Measurements from ENCODE around the gene FLNA. TPM values are rescaled to one million over a fixed set of nuclear protein-coding genes. Genes with fewer than 3 reads are reported as not detected.

FLNA gene
- total and polyA plus RNA-seq, 2 of the 13 experiments (the other 11 are each of a cell fraction or from before 2014, with no cell fraction given), result 83.4 to 174 TPM

DNA sequence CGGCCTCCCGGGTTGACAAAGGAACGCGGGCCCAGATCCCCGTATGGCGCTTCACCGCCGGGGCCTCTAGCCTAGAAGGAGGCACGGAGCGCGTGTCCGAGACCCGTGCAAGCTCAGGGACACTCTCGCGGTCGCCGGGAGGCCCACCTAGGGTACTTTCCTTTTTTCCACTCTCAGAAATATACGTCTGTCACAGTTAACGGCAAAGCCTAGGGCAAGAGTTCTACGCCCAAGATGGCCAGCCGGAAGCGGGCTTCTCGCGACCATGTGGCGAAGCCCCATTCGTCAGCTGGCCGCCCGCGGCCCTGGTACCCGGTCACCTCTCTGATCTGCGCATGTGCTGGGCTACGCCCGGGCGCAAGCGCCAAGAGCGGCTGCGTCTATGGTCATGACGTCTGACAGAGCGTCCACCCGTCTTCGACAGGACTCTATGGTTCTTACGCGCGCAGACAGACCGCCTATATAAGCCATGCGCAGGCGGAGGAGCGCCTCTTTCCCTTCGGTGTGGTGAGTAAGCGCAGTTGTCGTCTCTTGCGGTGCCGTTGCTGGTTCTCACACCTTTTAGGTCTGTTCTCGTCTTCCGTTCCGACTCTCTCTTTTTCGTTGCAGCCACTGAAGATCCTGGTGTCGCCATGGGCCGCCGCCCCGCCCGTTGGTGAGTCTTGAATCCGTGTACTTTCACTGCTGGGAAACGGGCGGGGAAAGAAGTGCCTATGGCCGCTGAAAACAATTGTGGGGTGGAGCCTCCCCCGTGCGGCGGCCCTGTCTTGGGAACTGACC, 23.6 kb upstream of the FLNA start, which contains the start of gene RPL10 (continued):
- TF ChIP-seq, protein P1, sequence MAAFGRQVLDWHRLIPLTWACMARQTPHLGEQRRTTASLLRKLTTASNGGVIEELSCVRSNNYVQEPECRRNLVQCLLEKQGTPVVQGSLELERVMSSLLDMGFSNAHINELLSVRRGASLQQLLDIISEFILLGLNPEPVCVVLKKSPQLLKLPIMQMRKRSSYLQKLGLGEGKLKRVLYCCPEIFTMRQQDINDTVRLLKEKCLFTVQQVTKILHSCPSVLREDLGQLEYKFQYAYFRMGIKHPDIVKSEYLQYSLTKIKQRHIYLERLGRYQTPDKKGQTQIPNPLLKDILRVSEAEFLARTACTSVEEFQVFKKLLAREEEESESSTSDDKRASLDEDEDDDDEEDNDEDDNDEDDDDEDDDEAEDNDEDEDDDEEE (CRISPR knock-in tag; IDR thresholded peaks at IDR 0.05), result no peak
- TF ChIP-seq KMT2B (CRISPR knock-in tag; IDR thresholded peaks at IDR 0.05), result no peak
- no peak for TF ChIP-seq MIXL1 (CRISPR knock-in tag; IDR thresholded peaks at IDR 0.05)
- TF ChIP-seq GLI4 (CRISPR knock-in tag; IDR thresholded peaks at IDR 0.05; ENCODE audit: borderline replicate concordance), result no peak; the same call in 1 of the 2 replicates
- peak in 1 of 2 experiments; percentile 100; a peak in 2 of 4 replicates for TF ChIP-seq POLR2A (IDR thresholded peaks at IDR 0.05; ENCODE audit: insufficient read depth in 1 of 2, low read depth in 2 of 2, low read length in 2 of 2)
- no peak for TF ChIP-seq ZNF224 (CRISPR knock-in tag; IDR thresholded peaks at IDR 0.05)
- no peak for TF ChIP-seq EEA1 (CRISPR knock-in tag; IDR thresholded peaks at IDR 0.05; ENCODE audit: borderline replicate concordance)
- TF ChIP-seq ZKSCAN8 (CRISPR knock-in tag; IDR thresholded peaks at IDR 0.05; ENCODE audit: borderline replicate concordance), result no peak
- TF ChIP-seq TCF7L2 (IDR thresholded peaks at IDR 0.05; ENCODE audit: low read depth, low read length), result no peak
- peak; percentile 49; the same call in 1 of the 2 replicates for TF ChIP-seq ZSCAN21 (CRISPR knock-in tag; IDR thresholded peaks at IDR 0.05; ENCODE audit: borderline replicate concordance)
- peak; percentile 29; the same call in 1 of the 2 replicates for TF ChIP-seq HCFC1 (IDR thresholded peaks at IDR 0.05; ENCODE audit: low read depth, low read length)
- TF ChIP-seq RCOR2 (CRISPR knock-in tag; IDR thresholded peaks at IDR 0.05), result no peak
- no peak for TF ChIP-seq ZFP1 (CRISPR knock-in tag; IDR thresholded peaks at IDR 0.05)
- no peak for TF ChIP-seq ZNF510 (CRISPR knock-in tag; IDR thresholded peaks at IDR 0.05; ENCODE audit: low read depth)
- TF ChIP-seq JDP2 (CRISPR knock-in tag; IDR thresholded peaks at IDR 0.05; ENCODE audit: borderline replicate concordance), result no peak
- TF ChIP-seq NCOA5 (CRISPR knock-in tag; IDR thresholded peaks at IDR 0.05), result no peak
- TF ChIP-seq ZNF616 (CRISPR knock-in tag; IDR thresholded peaks at IDR 0.05; ENCODE audit: low read depth), result no peak
- TF ChIP-seq, protein P2, sequence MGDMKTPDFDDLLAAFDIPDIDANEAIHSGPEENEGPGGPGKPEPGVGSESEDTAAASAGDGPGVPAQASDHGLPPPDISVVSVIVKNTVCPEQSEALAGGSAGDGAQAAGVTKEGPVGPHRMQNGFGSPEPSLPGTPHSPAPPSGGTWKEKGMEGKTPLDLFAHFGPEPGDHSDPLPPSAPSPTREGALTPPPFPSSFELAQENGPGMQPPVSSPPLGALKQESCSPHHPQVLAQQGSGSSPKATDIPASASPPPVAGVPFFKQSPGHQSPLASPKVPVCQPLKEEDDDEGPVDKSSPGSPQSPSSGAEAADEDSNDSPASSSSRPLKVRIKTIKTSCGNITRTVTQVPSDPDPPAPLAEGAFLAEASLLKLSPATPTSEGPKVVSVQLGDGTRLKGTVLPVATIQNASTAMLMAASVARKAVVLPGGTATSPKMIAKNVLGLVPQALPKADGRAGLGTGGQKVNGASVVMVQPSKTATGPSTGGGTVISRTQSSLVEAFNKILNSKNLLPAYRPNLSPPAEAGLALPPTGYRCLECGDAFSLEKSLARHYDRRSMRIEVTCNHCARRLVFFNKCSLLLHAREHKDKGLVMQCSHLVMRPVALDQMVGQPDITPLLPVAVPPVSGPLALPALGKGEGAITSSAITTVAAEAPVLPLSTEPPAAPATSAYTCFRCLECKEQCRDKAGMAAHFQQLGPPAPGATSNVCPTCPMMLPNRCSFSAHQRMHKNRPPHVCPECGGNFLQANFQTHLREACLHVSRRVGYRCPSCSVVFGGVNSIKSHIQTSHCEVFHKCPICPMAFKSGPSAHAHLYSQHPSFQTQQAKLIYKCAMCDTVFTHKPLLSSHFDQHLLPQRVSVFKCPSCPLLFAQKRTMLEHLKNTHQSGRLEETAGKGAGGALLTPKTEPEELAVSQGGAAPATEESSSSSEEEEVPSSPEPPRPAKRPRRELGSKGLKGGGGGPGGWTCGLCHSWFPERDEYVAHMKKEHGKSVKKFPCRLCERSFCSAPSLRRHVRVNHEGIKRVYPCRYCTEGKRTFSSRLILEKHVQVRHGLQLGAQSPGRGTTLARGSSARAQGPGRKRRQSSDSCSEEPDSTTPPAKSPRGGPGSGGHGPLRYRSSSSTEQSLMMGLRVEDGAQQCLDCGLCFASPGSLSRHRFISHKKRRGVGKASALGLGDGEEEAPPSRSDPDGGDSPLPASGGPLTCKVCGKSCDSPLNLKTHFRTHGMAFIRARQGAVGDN (CRISPR knock-in tag; IDR thresholded peaks at IDR 0.05), result peak; percentile 89
- TF ChIP-seq MXD4 (CRISPR knock-in tag; IDR thresholded peaks at IDR 0.05), result 0 out of 2 replicates have a peak, but pooled peaks have one; percentile 6
- no peak for TF ChIP-seq PAF1 (CRISPR knock-in tag; IDR thresholded peaks at IDR 0.05)
- TF ChIP-seq FOSL1 (CRISPR knock-in tag; IDR thresholded peaks at IDR 0.05; ENCODE audit: borderline replicate concordance), result no peak
- no peak for TF ChIP-seq ZNF75D (CRISPR knock-in tag; IDR thresholded peaks at IDR 0.05; ENCODE audit: borderline replicate concordance)
- peak; percentile 87 for TF ChIP-seq ZSCAN9 (CRISPR knock-in tag; IDR thresholded peaks at IDR 0.05; ENCODE audit: borderline replicate concordance)
- no peak; the same call in 1 of the 2 replicates for TF ChIP-seq RARA (CRISPR knock-in tag; IDR thresholded peaks at IDR 0.05)
- peak; percentile 73; the same call in 1 of the 2 replicates for TF ChIP-seq ETV5 (CRISPR knock-in tag; IDR thresholded peaks at IDR 0.05; ENCODE audit: borderline replicate concordance)
- TF ChIP-seq, protein P3, sequence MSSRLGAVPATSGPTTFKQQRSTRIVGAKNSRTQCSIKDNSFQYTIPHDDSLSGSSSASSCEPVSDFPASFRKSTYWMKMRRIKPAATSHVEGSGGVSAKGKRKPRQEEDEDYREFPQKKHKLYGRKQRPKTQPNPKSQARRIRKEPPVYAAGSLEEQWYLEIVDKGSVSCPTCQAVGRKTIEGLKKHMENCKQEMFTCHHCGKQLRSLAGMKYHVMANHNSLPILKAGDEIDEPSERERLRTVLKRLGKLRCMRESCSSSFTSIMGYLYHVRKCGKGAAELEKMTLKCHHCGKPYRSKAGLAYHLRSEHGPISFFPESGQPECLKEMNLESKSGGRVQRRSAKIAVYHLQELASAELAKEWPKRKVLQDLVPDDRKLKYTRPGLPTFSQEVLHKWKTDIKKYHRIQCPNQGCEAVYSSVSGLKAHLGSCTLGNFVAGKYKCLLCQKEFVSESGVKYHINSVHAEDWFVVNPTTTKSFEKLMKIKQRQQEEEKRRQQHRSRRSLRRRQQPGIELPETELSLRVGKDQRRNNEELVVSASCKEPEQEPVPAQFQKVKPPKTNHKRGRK (CRISPR knock-in tag; IDR thresholded peaks at IDR 0.05), result no peak

Data from HepG2 (cell line).